Frontal cortex (tissue), 4 donors: ENCODE measurements around the gene IL1RL2. TPM values are rescaled to one million over a fixed set of nuclear protein-coding genes. Genes with fewer than 3 reads are reported as not detected.

Experiments used
- DNase-seq, 2 donors: peaks; one replicate each; pipeline ENCODE4 v3.0.0; 2012; ENCODE audit warnings: low spot score in 2 of 2
- FAIRE-seq: peaks from 2 replicates; lab custom pipeline; 2012; peaks lifted over from hg19 to GRCh38; lab: Jason Lieb, UNC
- total RNA-seq: library from RNA; depleted of rRNA; stranded (reverse); fragments of >200 nt; gene quantifications from one replicate; pipeline ENCODE4 v1.2.3, GENCODE V29; 2014
- donor health status: control.
- donor health status: control.
- donor health status: control.

IL1RL2 gene
- total RNA-seq, 1 donor from 2014 or later: 0.82 TPM

DNA sequence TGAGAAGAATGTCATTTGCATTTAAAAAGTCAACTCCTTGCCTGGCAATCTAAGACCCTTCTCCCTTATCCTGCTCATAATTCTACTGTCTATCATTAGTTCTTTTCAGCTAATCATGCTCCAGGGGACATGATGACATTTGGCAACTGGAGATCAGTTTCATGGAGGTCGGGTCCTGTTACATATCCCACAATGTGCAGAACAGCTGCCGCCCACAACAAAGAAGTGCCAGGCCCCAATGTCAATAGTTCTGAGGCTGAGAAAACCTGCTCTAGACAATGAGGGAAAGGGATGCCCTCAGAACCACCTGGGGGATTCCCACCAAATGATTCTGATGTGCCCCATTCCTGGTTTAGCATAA lies 71.2 kb downstream of the IL1RL2 start:
- no peak for FAIRE-seq
- no peak for DNase-seq

DNA sequence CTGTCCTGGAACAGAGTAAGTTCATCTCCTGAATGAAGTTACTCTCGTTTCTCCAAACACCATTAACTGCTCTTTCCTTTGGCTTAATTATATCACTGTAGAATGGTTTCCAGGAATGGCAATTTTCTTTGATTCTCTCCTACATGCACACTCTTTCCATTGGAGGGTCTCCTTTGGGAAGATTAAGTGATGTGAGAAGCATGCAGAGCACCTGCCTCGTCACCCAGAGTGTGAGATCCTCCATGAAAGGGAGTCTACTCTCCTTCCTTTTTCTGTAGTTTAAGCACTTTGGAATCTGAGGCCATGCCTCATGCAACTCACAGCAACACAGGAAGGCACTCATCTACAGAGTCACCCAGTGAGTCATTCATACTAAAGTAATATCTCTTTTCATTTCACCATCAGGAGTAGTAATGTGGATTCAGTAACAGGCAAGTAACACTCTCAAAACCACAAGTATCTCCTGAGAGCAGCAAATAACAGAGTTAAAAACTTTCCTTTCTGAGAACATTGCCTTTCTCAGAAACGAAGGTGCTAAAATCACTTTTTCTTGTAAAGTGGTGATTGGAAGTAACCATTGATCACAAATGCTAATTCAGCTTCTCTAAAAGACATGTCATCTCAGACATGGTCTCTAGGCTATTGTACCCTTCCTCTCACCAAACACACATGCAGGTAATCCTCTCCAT lies 71.7 kb downstream of the IL1RL2 start:
- FAIRE-seq (no peak), DNase-seq (no peak)

DNA sequence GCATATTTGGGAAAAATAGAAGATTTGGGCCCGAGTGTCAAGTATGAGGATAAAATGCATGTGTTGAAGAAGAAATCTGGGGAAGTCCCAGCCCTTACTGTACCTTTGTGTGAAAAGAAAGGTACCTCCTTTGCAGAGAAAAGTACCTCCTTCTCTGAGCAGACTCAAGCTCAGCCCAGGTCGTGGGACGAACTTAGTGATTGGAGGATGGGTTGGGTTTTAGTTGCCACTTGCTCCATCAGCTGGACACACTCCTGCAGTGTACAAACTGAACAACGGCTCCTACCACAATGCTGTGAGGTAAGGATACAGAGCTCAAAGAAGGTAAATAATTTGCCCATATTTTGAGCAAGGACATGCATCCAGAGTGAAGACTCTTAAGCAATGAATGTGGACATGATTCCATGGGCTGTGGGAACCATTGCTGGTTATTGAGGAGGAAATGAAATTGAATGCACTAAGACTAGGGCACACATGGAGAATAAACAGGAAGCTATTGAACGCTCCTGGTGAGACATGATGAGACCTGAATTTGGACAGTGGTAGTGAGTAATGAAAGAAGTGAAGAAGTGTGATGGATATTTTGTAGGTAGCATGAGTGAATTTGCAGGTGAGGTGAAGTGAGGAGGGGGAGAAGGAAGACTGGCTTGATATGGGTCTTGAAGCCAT lies 74.8 kb downstream of the IL1RL2 start:
- FAIRE-seq: no peak

DNA sequence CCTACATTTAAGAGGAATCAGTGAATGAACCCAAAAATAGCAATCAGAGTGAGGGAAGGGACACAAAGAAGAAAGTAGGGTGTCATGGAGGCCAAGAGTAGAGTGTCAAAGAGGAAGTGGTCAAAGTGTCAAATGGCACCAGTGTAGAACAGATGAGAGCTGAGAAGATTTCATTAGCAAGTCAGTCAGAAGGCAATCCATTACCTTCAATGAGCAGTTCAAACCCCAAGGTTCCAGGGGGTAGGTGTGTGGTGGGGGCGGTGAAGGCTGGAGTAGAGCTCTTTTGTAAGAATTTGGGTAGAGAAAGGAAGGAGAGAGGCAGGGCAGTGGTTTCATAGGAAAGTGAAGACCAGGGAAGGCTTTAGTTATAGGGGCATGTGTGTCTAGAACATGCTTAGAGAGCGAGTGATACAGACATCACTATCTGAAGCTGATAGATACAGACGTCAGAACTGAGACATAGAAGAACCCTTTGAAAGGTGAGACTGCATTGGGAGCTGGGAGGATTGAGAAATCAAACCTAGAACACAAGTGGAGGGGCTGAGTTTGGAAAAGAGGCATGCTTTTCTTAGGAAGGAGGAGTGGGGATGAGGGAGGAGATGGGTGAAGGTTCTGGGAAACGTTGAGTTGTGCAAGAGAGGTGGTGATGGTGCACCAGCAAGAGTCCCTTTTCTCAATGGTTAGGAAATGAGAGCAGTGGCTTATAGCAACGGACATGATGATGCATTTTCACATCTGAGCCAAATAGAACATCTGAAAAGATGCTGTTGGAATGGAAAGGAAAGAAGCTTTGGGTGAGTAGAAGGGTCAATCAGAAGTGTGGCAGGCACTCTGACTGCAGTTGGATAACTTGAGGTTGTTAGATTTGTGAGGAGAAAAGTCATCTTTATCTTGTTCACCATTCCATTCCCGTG lies 75.7 kb downstream of the IL1RL2 start:
- DNase-seq (no peak), FAIRE-seq (no peak)

More for the DNA sequence above, 74.8 kb downstream of the IL1RL2 start:
- DNase-seq: no peak

DNA sequence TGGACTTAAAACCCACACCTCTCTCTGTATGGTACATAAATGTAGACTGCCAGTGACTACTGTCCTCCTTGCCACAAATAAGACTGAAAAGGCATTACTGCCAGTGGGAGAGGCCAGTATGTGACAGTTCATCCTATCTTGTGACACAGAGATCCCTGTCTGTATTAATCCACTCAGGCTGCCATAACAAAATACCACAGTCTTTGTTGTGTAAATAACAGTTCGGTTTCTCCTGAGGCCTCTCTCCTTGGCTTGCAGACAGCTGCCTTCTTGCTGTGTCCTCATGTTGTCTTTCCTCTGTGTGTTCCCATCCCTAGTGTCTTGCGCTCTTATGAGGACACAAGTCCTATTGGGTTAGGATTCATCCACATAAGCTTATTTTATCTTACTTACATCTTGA lies 78.1 kb downstream of the IL1RL2 start:
- FAIRE-seq (no peak), DNase-seq (no peak)

DNA sequence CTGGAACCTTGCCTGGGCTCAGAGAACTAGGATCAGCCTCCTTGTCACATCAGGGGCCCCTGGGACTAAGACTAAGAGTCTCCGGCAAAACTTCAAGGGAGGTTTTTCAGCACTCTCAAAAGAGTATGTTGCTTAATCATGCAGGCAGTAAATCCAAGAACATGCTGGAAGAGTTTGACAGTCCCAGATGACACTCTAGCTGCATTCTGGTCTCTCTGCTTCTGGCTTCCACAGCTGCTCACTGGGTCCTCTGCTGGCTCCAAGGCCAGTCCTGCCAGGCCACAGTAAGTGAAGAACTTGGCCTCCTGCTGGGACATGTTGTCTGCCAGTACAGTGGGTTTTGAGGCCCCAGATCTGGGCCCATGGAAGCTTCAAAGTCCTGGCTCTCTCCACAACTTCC lies 79.4 kb downstream of the IL1RL2 start:
- no peak for FAIRE-seq
- no peak for DNase-seq

DNA sequence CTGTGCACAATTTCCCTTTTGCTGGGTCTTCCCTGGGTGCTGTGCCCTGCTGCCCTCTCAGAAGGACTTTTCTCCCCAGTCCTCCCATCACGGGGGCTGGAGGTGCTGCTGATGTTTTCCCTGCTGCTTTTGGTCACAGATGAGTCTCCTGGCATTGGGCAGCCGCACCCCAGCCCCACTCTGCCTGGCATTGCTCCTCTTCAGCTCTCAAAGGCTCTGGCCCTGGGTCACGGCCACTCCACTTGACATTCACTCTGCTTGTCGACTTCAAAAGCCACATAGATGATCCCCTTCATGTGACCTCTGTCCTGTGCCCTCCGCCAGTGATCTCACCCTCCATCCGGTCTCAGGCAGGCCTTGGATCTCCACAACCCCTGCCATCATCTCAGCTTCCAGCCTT lies 81.0 kb downstream of the IL1RL2 start:
- FAIRE-seq: no peak

DNA sequence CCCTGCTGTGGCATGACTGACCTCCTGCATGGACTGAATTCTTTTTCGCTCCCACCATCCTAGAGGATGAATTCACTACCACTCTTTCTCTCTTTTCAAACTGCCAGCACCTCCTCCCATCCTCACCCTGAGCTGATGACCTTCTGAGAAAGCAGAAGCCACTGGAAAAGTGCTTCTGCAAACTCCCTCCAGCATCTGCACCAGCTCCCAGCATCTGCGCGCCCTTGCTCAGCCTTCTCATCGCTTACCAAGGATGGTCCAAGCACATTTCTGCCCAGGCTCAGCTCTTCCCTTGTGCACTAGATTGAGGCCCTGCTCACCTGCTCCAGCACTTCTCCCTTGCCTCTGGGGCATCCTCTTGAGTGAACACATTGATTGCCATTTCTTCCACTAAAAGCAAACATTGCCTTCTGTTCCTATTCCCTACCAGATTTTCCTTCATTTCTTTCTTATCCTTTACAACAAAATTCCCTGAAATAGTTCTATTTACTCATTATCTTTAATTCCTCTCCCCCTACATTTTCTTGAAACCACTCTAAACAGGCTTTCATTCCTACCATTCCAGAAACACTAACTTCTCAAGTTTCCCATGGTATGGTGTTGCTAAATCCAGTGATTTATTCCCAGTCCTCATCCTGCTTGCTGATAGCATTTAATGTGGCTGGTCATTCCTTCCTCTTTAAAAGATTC lies 81.8 kb downstream of the IL1RL2 start:
- DNase-seq (no peak), FAIRE-seq (no peak)

More for the DNA sequence above, 81.0 kb downstream of the IL1RL2 start:
- no peak for DNase-seq

DNA sequence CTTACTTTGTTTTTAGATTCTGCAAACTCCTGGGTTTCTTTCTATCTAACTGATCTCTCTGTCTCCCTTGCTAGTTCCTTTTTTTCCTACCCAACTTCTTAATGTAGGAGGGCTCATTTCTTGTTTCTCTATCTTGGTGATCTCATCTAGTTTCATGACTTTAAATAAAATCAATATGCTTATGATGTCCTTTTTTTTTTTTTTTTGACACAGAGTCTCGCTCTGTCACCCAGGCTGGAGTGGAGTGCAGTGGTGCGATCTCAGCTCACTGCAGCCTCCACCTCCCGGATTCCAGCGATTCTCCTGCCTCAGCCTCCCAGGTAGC lies 82.3 kb downstream of the IL1RL2 start:
- no peak for FAIRE-seq
- no peak for DNase-seq

DNA sequence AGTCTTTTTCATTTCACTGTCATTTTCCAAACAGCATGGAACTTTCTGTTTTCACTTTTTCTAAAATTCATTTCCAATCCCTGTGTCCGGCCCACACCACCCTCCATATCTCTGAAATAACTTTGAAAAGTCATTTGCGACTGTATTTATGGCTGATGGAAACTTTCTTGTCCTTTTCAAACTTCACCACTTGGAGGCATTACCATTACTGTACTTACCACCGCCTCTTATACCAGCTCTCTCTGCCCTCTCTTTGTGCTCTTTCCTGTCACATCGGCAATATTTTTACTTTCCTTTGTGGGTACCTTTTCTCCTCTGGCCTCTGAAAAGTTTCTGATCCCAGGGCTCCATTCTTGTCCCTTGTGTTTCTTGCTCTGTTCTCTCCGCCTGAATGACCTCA lies 85.0 kb downstream of the IL1RL2 start:
- FAIRE-seq: no peak
- DNase-seq: no peak

DNA sequence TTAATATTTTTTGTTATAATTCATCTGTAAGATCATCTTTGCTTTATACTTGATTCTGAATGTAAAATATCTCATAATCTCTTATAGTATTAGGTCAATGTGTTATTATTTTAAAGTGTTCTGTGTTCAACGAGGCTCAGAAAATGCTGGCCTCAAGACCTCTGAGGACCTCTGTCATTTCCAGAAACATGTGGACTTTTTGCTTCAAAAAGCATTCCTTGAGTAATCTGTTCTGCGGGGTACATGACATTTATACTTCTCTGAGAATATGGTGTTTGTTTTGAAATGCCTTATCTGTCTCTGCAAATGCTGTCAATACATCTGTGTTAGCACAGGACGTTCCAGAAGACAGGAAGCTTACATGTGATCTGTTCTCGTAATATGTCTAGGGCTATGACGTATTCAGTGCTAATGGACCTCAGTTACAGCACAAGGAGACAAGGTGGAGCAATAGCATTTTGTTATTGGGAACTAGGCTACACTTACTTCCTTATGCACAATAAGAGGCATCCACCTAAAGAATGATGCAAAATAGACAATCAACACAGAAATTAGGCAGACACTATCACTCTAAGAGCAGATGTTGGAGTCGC lies 86.9 kb downstream of the IL1RL2 start:
- FAIRE-seq (no peak), DNase-seq (no peak)

DNA sequence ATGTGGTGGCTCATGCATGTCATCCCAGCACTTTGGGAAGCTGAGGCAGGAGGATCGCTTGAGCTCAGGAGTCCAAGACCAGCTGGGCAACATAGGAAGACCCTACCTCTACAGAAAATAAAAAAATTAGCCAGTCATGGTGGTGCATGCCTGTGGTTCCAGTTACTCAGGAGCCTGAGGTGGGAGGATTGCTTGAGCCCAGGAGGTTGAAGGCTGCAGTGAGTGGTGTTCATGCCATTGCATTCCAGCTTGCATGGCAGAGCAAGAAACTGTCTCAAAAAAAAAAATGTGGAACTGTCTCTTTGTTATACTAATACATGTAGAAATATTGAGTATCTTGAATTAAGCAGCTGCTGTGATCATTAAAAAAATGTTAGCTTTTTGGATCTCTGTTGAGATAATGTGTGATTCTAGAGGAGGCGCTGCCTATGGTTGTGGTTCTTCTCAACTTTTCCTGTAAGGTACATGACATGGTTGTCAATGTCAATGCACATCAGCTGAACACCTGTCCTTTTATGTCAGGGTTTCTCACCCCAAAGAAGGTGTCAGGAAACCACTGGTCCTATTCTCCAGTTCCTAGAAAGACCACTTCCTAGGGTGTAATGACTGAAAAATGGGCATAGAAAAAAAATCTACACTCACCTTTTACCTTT lies 89.9 kb downstream of the IL1RL2 start:
- FAIRE-seq (no peak), DNase-seq (no peak)

DNA sequence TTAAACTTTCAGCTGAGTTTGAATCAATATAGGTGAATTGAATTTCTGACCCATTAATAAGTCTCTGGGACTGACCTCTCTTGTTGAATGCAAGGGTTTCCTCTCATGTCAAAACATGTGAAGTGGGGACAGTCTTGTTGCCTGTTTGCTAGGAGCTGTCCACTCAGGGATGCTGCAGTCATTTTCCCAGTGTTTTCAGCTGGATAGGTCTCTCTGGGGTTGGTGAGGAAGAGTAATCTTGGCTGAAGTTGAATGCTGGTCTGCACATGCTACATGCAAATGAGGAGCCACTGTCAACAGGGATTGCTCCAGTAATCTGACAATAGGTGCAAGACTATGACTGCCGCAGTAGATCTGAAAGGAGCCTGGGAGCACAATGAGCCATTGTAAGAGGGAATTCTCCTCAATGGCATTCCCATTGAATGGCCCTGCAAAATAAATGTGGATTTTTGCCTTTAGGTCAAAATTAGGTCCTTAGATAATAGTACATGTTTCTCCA lies 90.4 kb downstream of the IL1RL2 start:
- DNase-seq (no peak), FAIRE-seq (no peak)

DNA sequence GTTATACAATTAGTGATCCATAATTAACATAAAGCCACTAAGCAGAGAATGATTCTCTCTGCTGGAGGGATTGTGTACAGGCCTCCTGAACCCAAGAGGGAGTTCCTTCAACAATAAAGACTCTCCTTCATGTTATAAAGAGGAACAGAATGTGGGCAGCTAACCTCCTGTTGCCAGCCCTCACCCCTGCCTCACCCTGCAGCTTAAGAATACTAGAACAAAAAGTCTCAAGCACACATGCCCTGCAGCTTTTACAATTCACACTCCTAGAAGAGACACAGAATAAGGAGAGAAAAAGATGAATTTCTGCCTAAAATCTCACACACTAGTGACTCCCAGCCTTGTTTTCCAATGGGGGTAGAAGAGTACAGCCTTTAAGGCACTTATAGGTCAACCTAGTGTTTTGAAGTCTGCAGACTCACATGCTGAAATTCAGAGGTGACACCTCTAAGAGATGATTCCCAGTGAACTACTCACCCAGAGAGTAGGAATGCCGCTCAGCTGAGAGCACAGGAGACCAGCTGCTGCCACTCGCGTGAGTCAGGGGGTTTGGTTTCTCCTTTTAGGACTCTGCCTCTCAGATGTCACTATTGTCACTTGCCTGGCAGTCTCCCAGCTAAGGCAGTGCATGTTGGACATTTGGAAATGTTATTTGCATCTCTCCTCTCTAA lies 92.0 kb downstream of the IL1RL2 start:
- FAIRE-seq: no peak

DNA sequence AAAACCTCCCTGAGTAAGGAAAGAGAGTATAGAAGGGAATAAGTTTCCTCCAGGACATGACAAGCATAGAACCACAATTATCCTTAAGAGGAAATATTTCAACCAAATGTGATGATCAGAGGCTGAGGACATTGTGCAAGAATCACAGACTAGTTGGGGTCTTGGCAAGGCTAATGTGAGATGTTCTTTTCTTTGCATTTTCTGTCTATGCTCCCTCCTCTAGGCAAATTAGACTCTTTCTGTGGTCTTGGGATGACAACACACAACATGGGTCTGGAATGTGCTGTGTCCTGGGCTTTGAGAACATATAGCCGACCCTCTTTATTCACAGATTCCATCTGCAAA lies 92.5 kb downstream of the IL1RL2 start:
- DNase-seq (no peak), FAIRE-seq (no peak)

More for the DNA sequence above, 92.0 kb downstream of the IL1RL2 start:
- no peak for DNase-seq

DNA sequence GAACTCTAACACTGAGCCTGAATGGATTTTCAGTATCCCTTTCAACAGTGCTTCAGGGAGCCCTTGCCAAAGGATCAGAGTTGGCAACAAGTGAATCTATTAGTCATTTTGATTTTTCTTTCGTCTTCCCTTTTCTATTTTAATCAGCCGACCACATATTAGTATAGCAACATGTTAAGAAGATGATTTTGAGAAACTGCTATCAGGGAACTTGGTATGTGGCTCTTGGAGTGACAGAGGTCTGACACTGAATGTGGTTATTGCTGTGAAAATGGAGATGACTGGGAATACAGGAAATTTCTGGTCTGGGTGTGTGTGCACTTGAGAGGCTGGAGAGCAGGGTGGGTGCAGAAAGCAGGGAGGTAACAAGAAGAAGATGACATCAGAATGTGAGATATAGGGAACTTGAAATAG lies 95.9 kb downstream of the IL1RL2 start:
- no peak for DNase-seq
- no peak for FAIRE-seq

DNA sequence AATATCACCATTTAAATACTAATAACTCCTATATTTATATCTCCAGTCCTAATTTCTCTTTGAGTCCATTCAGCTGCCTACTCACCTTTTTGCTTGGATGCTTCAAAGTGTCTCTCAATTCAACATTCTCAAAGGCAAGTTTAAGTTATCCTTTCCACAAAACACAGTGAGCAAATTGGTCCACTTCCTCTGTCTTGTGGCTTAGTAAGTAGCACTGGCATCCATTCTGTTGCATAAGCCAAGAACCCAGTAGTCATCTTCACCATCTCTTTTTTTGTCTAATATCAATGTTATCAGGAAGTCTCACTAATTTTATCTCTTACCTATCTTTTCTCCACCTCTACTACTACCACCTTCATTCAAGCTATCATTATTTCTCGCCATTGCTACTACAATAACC lies 97.2 kb downstream of the IL1RL2 start:
- FAIRE-seq: no peak
- DNase-seq: no peak

DNA sequence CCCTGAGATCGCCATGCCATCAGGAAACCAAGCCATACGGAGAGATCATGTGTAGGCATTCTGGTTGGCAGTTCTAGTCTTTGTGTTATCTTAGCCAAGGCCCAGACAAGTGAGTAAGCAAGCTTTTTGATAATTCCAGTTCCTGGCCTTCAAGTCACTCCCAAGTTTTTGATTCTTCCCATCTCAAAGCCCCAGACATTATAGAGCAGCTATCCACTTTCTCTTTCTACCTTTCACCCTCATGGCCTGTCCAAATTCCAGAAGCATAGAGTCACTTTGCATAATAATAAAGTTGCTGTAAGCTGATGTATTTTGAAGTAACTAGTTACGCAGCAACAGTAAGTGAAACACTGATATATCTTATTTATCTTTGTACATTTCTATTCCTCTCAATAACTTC lies 97.8 kb downstream of the IL1RL2 start:
- DNase-seq (no peak), FAIRE-seq (no peak)

DNA sequence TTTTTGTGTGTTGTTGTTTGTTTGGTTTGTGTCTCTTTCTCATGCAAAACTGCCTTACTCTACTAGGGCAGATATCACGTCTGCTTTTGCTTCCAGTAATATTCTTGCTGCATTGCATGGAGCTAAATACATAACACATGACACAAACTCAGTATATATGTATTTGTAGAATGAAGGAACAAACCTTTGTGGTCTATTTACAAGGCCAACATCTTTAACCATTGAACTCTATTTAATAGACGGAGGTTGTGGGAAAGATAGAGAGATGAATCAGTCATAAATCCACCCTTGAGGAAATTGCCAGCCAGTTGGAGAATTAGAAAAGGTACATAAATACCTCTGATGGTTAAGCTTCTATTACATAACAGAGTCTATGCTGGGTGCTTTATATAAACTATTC lies 98.5 kb downstream of the IL1RL2 start:
- no peak for DNase-seq
- FAIRE-seq: no peak
